GM12874 (cell line): ENCODE measurements around the gene GTF2A1.

Experiments used
- TF ChIP-seq, protein P1 (sequence below): IDR thresholded peaks from 2 replicates; pipeline ENCODE4 v1.5.1; 2011; ENCODE audit warnings: low read depth, mild to moderate bottlenecking, control low read depth, low read length, moderate library complexity; ENCODE audit not compliant: insufficient read depth

GTF2A1 gene

DNA sequence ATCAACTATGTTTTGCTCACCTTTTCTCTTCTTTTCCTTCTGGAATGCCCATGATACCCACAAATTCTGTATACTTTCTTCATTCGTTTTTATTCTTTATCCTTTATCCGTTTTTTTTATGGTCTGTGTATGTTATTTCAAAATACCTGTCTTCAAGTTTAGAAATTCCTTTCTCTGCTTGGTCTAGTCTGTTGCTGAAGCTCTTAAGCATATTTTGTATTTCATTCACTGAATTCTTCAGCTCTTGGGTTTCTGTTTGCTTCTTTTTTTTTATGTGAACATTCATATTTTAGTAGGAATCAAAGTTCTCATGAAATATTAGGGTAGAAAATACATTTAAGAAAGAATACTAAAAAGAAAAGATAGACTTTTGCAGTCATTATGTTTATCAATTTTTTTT is 22.7 kb upstream of the GTF2A1 start:
- TF ChIP-seq, protein P1, sequence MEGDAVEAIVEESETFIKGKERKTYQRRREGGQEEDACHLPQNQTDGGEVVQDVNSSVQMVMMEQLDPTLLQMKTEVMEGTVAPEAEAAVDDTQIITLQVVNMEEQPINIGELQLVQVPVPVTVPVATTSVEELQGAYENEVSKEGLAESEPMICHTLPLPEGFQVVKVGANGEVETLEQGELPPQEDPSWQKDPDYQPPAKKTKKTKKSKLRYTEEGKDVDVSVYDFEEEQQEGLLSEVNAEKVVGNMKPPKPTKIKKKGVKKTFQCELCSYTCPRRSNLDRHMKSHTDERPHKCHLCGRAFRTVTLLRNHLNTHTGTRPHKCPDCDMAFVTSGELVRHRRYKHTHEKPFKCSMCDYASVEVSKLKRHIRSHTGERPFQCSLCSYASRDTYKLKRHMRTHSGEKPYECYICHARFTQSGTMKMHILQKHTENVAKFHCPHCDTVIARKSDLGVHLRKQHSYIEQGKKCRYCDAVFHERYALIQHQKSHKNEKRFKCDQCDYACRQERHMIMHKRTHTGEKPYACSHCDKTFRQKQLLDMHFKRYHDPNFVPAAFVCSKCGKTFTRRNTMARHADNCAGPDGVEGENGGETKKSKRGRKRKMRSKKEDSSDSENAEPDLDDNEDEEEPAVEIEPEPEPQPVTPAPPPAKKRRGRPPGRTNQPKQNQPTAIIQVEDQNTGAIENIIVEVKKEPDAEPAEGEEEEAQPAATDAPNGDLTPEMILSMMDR = no peak

DNA sequence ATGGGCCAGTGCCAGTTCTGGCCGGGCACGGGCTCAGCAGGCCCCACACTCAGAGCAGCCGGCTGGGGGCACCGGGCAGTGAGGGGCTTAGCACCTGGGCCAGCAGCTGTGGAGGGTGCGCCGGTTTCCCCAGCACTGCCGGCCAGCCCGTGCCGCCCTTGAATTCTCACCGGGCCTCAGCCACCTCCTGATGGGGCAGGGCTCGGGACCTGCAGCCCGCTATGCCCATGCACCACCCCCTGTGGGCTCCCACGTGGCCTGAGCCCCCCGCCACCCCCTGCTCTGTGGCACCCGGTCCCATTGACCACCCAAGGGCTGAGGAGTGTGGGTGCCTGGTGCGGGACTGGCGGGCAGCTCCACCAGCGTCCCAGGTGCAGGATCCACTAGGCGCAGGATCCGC is 15.4 kb upstream of the GTF2A1 start:
- TF ChIP-seq, protein P1 = no peak

DNA sequence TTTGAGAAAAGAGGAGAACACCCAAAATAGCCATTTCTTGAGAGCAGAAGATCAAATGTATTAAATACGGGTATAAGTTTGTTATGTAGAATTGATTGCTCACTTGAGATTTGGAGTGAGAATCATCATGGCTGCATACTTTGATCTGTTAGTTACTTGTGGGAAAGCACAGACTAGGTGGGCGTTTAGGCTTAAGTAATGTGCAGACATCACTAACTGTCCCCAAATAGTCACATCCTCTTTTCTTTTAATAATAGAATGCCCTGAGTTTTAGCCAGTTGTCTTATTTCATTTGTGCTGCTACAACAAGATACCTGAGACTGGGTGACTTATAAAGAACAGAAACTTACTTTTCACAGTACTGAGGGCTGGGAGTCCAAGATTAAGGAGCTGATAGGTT is 14.3 kb upstream of the GTF2A1 start:
- TF ChIP-seq, protein P1 = no peak

DNA sequence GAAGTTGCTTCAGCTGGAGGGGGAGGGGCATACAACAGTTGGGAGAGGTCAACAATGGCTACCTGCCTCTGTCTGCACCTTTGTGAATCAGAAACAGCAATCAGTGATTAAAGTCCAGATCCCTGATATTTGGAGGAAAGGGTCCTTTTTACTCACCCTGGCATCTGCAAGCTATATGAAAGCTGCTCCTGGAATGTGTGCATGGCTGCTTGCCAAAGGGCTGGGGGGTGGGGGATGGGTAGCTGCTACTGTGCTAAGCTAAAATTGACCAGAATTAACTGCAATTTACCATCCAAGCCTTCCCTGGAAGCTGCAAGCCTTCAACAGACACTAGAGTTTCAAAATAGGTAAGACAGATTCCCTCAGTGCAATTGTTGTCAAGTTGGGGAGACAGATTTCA is 13.5 kb upstream of the GTF2A1 start:
- TF ChIP-seq, protein P1 = no peak

DNA sequence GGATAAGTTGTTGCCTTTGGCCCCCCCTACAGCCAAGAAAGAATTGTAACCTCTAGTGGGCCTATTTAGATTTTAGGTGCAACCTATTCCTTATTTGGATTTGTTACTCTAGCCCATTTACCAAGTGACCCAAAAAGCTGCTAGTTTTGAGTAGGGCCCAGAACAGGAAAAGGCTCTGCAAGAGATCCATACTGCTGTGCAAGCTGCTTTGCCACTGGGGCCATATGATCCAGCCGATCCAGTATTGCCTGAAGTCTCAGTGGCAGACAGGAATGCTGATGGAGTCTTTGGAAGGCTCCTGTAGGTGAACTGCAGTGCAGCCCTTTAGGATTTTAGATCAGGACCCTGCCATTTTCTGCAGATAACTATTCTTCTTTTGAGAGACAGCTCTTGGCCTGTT is 12.9 kb upstream of the GTF2A1 start:
- TF ChIP-seq, protein P1 = no peak

DNA sequence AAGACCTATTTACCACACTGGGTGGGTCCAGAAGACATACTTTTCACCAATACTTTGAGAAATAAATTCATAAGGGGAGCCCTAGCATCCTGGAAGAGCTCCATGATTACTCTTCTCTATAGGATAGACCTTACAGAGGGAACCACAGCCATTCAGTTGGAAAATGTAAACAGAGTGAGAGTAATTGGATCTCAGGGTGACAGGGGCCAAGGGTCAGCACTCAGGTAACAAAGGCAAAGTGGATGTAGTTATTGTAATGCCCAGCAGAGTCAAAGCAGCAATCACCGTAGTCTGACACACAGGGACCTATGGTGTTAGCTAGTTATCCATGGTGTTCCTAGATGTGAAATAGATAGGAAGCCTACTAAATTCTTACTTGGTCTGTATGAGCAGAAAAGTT is 10.8 kb upstream of the GTF2A1 start:
- TF ChIP-seq, protein P1 = no peak

DNA sequence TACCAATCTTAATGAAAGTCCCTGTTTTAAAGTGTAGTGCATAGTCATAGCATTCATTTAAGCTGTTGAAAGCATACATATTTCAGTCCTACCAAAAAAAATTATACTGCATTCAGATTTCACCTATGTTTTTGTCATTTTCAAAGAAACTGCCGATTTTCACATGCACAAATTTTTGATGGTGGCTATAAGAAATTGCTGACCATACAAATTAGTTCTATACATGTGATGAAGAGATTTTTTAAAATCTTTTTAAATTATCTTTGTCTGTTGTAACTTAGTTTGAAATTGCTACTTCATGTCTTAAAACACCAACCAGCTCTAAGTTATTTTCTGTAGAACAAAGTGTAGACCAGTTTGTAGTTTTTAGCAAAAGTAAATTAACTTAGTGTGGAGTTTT is 3.5 kb upstream of the GTF2A1 start:
- TF ChIP-seq, protein P1 = no peak

DNA sequence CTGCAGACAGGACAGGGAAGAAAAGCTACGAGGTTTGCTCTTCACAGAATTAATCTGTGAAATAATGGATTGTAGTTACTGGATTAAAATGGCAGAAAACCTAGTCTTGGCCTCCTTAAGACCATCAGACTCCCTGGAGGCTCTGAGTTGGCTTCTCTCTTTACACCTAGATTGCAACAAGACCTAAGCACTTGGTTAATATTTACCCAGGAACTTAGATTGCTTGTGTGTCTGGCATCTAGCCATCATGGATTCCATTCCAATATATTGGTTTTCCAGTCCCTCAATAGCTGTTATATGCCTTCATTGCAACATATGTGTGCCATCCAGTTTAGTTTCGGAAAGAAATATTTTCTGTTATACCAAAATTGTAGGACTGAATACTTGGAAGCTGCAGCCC is 1.9 kb upstream of the GTF2A1 start:
- TF ChIP-seq, protein P1 = no peak
